IPS-NIHi7 (cell line): ENCODE data around the gene PSMF1.

Experiments
- DNase-seq: peaks from one replicate; pipeline ENCODE4 v3.0.0; 2012; ENCODE audit warnings: mixed read lengths; ENCODE audit errors: extremely low spot score

Gene PSMF1

DNA sequence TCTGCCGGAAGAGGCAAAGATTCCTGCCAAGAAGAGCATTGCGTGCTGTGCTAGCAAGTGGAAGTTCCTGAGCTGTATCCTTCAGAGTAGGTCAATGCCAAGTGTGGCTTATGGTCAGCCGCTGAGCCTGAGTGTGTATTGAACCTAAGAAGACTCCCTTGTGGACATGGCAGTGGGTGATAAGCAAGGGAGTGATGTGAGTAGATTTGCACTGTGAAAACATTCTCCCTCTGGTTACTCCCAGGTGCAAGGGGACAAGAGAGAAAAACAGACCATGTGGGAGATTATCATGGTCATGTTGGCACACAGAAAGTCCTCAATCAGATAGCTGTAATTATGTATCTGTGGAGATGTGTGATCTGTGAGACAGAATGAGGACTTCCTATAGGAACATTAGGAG is 72.4 kb downstream of the PSMF1 start:
- no peak for DNase-seq

GRCh38 chr20:1191299-1191698 is 72.9 kb downstream of the PSMF1 start:
- no peak for DNase-seq

- no peak for DNase-seq
These were observed 76.8 kb downstream of the PSMF1 start for GRCh38 chr20:1195226-1195625.

DNA sequence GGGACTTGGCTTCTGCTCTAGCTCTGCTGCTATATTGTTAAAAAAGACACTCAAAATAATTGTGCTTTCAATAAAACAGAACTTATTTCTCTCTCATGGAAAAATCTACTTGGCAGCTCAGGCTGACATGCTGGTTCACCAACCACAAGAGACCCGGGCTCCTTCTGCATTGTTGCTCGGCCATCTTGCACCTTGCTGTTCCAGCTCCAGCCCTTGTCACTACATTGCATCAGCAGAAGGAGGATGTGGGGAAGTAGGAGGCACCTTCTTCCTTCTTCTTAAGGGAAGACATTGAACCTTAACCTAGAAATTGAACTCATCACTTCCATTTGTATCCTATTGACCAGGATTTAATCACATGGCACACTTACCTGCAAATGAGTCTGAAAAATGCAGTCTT is 78.2 kb downstream of the PSMF1 start:
- no peak for DNase-seq

GRCh38 chr20:1197801-1198200 is 79.4 kb downstream of the PSMF1 start:
- DNase-seq, result no peak

- DNase-seq, result no peak
These were observed 80.3 kb downstream of the PSMF1 start for GRCh38 chr20:1198751-1199150.

GRCh38 chr20:1199212-1199873 is 80.9 kb downstream of the PSMF1 start:
- no peak for DNase-seq

DNA sequence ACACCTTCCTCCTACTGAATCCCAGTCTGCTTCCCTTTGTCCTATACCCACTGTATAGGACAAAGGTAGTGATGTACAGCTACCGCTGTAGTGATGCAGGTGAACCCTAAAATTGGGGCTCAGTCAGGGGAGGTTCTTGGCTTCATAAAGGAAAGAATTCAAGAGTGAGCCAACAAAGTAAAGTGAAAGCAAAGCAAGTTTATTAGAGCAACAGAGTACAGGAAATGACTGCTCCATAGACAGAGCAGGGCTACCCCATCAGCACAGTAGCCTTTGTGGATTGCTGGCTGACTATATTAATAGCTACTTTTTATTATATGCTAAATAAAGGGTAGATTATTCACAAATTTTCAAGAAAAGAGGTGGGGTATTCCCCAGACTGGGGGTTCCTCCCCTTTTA is 81.6 kb downstream of the PSMF1 start:
- no peak for DNase-seq

DNA sequence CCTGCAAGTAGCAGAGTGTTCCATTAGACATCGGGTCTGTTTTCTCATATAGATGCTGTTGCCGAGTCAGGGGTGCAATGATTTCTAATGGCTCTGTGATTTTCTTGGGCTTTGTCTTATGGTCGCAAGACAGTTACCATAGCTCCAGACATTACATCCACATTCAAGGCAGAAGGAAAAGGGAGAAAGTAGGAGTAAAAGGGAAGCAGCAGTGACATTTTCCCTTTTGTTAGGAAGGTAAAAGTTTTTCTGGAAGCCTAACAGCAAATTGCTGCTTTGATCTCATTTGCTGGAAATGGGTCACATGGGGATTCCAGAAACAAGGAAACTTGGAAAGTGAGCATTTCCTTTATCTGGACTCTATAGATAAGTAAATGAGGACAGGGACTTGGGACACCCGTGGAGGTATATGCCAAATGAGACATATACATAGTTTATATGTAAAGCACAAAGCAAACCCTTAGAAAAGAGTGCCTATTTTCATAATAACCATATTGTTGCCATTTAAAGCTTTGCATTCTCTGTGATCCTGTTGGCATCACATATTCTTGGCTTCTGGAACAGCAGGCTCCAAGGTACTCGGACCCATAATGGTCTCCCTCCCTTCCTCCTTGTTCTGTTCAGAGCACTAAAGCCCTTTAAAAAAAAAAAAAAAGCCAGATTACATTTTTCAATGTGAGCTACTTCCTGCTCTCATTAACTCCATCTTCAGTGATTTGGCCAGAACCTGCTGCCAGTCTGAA is 84.5 kb downstream of the PSMF1 start, which contains the start of gene C20orf202:
Gene C20orf202, plus strand, starts transcription at position 693 of the 743 bp plus-strand sequence. CDS start 132 bp downstream, outside the sequence.
- no peak for DNase-seq

DNA sequence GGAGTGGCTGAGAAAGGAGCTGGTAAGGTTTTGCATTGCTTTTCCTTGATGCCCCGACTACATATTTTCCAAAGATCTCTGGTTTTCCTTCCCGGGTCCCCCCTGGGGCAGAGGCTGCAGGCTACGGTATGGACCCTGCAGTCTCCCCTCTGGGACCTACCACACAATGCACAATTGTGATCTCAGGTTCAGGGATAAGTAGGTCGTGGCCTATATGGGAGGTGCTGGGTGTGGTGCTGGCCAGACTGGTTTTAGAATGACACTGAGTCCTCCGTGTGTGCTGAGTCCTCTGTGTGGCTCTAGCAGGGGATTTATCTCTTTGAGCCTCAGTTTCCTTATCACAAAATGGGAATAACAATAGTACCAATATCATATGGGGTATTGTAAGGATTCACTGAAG is 85.2 kb downstream of the PSMF1 start:
- no peak for DNase-seq

DNA sequence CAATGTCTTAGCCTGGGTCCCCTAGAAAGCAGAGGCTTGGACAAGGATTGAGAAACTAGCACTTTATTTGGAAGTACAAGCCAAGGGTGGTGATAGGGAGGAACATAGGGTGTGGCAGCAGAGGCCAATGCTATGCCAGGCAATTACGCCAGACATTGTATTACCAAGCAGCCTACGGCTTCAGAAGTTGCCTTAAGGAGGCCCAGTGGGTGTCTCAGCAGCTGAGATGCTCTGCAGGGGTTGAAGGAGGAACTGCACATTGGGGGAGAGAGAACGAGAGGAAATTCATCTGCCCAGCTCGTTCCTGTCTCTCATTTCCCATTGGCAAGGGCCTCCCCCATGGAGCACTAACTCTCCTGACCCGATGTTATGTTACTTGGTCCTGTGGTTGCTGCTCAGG is 85.7 kb downstream of the PSMF1 start:
- no peak for DNase-seq

DNA sequence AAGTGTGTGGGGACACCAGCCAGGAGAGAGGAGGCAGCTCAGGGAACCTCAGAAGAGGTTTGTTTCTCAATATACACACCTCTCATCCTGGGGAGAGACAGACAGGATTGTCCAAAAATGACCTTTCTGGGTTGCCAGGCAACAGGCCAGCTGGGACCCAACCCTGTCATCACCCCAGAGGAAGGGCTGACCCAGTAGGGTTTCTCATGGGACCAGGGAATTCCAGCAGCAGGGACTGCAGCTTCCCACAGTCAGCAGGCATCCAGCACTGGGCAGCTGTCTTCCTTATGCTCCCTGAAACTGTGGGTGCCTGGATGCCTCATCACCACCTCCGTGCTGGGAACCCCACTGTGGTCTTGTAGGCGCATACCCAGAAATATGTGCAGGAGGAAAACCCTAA is 86.2 kb downstream of the PSMF1 start:
- peak; percentile 3 for DNase-seq

DNA sequence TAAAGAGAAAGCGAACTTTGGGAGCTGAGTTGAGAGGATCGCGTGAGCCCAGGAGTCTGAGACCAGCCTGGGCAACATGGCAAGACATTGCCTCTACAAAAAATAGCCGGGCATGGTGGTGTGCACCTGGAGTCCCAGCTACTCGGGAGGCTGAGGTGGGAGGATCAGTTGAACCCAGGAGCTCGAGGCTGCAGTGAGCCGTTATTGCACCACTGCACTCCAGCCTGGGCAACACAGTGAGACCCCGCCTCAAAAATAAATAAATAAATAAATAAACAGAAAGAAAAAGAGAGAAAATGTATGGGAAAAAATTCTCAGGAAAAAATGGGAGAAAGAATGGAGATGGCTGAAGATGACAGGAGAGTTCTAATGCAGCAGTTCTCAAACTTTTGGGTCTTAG is 87.4 kb downstream of the PSMF1 start:
- DNase-seq, result no peak

DNA sequence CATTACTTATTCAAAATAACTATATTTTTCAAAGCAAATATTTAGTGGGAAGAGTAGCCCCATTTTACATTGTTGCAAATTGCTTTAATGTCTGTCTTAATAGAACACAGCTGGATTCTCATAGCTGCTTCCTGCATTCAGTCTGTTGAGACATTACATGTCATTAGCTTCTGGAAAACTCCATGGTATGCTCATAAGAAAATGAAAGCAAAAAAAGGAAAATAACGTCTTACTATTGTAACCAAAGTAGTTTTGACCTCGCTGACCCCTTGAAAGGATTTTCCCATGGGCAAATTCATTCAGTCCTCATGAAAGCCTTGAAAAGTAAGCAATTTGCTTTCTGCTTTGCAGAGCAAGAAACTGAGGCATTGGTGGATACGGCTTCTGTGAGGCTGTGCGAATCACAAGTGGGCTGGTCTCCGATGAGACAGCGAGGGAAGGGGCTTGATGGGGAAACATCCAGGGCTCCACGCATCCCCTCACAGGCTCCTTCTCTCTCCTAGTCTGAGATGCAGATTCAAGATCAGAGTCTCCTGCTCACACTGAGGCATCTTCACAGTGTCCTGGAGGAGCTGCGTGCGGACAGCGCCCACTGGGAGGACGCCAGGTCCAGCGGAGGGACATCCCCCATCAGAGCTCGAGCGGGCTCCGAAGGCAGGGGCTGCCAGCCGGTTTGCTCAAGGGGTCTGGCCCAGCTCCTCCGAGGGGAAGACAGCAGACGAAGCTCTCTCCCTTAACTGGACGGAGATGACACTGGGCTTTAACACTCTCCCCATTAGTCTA is 88.2 kb downstream of the PSMF1 start:
- peak; percentile 3 for DNase-seq

DNA sequence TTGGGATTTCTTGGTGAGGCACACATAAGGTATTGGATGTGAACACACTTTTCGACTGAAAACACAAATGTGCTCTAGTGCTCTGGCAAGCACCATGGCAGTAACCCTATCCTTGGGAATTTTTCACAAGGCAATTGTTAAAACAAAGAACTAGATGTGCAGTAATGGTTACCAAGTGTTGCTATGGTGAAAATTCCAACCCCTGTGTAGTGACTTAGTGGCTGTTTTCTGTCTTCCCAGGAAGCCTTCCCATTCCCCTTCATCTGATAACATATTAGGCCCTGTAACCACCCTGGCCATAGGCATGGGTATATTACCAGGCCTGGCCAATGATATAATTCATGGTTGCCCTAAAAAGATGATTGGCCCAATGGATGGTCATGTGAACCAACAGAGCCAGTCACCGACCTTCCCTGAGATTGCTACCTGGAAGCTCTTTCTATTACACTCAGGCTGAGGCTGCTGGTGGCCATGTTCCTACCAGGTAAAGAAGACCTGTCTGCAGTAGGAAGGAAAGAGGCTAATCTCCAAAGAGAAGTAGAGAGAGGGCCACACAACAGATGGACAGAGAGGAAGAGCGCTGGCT is 89.0 kb downstream of the PSMF1 start:
- peak; percentile 2 for DNase-seq

- DNase-seq, result no peak
These were observed 91.3 kb downstream of the PSMF1 start for GRCh38 chr20:1209447-1210387.

- DNase-seq, result no peak
These were observed 92.1 kb downstream of the PSMF1 start for GRCh38 chr20:1210501-1210900.

GRCh38 chr20:1212023-1212422 is 93.6 kb downstream of the PSMF1 start:
- no peak for DNase-seq

- peak; percentile 79 for DNase-seq
These were observed 94.4 kb downstream of the PSMF1 start for GRCh38 chr20:1212607-1213396.

GRCh38 chr20:1214838-1215261 is 96.4 kb downstream of the PSMF1 start:
- DNase-seq, result no peak
